GM19467 (cell line): Measurements from ENCODE around the gene SPEM1.

Source experiments
- ATAC-seq: cut with Tn5 transposase; IDR thresholded peaks from one replicate; pipeline ENCODE4 v1.9.1; 2021; ENCODE audit warnings: mild to moderate bottlenecking, moderate library complexity; ENCODE audit not compliant: unreplicated experiment

SPEM1 gene

GRCh38 chr17:7398612-7399011 is 21.5 kb upstream of the SPEM1 start:
- ATAC-seq: no peak

- no peak for ATAC-seq
Observed at GRCh38 chr17:7403043-7403726, 16.9 kb upstream of the SPEM1 start.

- ATAC-seq: no peak
Observed at GRCh38 chr17:7403727-7403976, 16.5 kb upstream of the SPEM1 start.

GRCh38 chr17:7403977-7404736 is 16.0 kb upstream of the SPEM1 start, which contains the start of gene TMEM256:
TMEM256 (minus strand) TSS chr17:7404097; CDS start chr17:7404084, 13 bp downstream.
- peak; percentile 91 for ATAC-seq

- ATAC-seq: peak; percentile 12
Observed at GRCh38 chr17:7404737-7405349, 15.3 kb upstream of the SPEM1 start.

GRCh38 chr17:7405350-7406234 is 14.5 kb upstream of the SPEM1 start:
- no peak for ATAC-seq

- no peak for ATAC-seq
Observed at GRCh38 chr17:7406235-7406825, 13.8 kb upstream of the SPEM1 start.

- ATAC-seq: no peak
Observed at GRCh38 chr17:7407082-7407481, 13.0 kb upstream of the SPEM1 start.

- no peak for ATAC-seq
Observed at GRCh38 chr17:7407485-7408251, 12.5 kb upstream of the SPEM1 start, which contains the start of gene NLGN2. NLGN2 (plus strand) TSS chr17:7407845; CDS start chr17:7408256, 411 bp downstream.

GRCh38 chr17:7408252-7408727 is 11.8 kb upstream of the SPEM1 start:
- no peak for ATAC-seq

GRCh38 chr17:7408863-7409262 is 11.3 kb upstream of the SPEM1 start:
- ATAC-seq: no peak

GRCh38 chr17:7409716-7410115 is 10.4 kb upstream of the SPEM1 start:
- ATAC-seq: no peak

GRCh38 chr17:7410634-7411426 is 9.3 kb upstream of the SPEM1 start:
- ATAC-seq: no peak

- no peak for ATAC-seq
Observed at GRCh38 chr17:7411427-7411750, 8.7 kb upstream of the SPEM1 start.

GRCh38 chr17:7413346-7413985 is 6.7 kb upstream of the SPEM1 start:
- no peak for ATAC-seq

GRCh38 chr17:7414837-7415236 is 5.3 kb upstream of the SPEM1 start:
- no peak for ATAC-seq

GRCh38 chr17:7415784-7416183 is 4.3 kb upstream of the SPEM1 start:
- no peak for ATAC-seq

GRCh38 chr17:7416323-7416722 is 3.8 kb upstream of the SPEM1 start:
- ATAC-seq: no peak
